NCI-H2029 treated with DMSO at 0.1 percent for 48 hours (cell line): ENCODE results near the gene PTGES3L.
"Not testable (repeated sequence)": the region's sequence is repeated elsewhere in the genome, so short reads cannot be mapped to it uniquely, and the experiment has no call there.

ENCODE experiments used
- DNase-seq: peaks from one replicate; lab custom pipeline; 2025; lab: John Stamatoyannopoulos, UW

The PTGES3L gene

GRCh38 chr17:42919522-42920077 is 60.3 kb downstream of the PTGES3L start:
- not testable (repeated sequence) for DNase-seq

GRCh38 chr17:42918902-42919521 is 60.9 kb downstream of the PTGES3L start:
- peak; percentile 54 for DNase-seq
